Type B pancreatic cell (in vitro differentiated cells): ENCODE data around the gene TMEM259. TPM values are rescaled to one million over a fixed set of nuclear protein-coding genes. Genes with fewer than 3 reads are reported as not detected.
A peak's percentile ranks its signal among the peaks of the same experiment; 100 is the strongest.

ENCODE experiments used
- DNase-seq: peaks from one replicate; pipeline ENCODE4 v3.0.0; 2021; ENCODE audit warnings: mixed read lengths; ENCODE audit not compliant: unreplicated experiment; ENCODE audit errors: extremely low spot score
- H3K27ac Mint-ChIP-seq: 2 replicates; pipeline ENCODE4 v1.8.0; 2021; ENCODE audit warnings: mild to moderate bottlenecking, mixed read lengths
- H3K27me3 Mint-ChIP-seq: 2 replicates; pipeline ENCODE4 v1.8.0; 2021; ENCODE audit warnings: mixed read lengths
- H3K36me3 Mint-ChIP-seq: 2 replicates; pipeline ENCODE4 v1.8.0; 2021; ENCODE audit warnings: mixed read lengths
- H3K4me1 Mint-ChIP-seq: one replicate; pipeline ENCODE4 v1.8.0; 2021; ENCODE audit warnings: mixed read lengths; ENCODE audit not compliant: unreplicated experiment
- H3K4me3 Mint-ChIP-seq: 2 replicates; pipeline ENCODE4 v1.8.0; 2021; ENCODE audit warnings: mild to moderate bottlenecking, mixed read lengths
- H3K9me3 Mint-ChIP-seq: 2 replicates; pipeline ENCODE4 v1.8.0; 2021; ENCODE audit warnings: mixed read lengths
- long read RNA-seq: library from polyadenylated mRNA; unstranded; transcript quantifications from one replicate; pipeline ENCODE4 v2.0.0, GENCODE V29; 2020
- total RNA-seq: library from RNA; stranded (reverse); gene quantifications from 2 replicates; pipeline ENCODE4 v1.2.1, GENCODE V29; 2021; ENCODE audit warnings: low replicate concordance
- TF ChIP-seq, protein P1 (sequence below): fragments of 200-600 bp; sonication (generic); conservative IDR thresholded peaks from 2 replicates; pipeline ENCODE4 v1.5.0; 2021; ENCODE audit warnings: antibody characterized with exemption, mild to moderate bottlenecking

Gene TMEM259
- 157 and 173 TPM in 2 replicates for total RNA-seq
- long read RNA-seq, partial matches to known transcripts, result 0 of 2 reads
- long read RNA-seq, other reads (novel, unspliced or antisense), result 0 of 2 reads

DNA sequence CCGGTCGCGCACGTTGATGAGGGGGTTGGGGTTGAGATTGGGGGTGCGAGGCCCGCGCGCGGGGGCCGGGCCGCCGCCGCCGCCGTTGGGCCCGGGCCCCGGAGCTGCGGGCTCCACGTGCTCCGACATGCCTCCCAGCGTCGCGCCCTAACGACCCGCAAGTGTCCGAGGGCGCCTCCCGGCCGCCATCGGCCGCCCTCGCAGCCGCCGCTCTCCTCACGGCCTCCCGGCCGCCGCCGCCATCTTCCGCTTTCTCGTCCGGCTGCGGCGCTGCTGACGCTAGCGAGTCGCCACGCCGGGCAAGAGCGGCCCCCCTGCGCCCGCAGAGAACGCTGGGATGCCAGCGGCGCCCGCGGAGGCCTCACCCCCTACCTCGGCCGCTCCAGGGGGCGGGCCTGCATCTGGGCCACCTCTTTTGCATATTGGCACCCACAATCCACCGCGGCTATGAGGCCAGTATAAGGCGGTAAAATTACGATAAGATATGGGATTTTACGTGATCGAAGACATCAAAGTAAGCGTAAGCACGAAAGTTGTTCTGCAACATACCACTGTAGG lies at the start of gene TMEM259:
TSS of gene TMEM259 (minus strand) at position 256 of the 558 bp plus-strand sequence. CDS start at position 129, 127 bp downstream.
- Mint-ChIP-seq H3K4me1 (peaks cover 16% of the 10 kb centered on the region), H3K36me3 (no peaks in the 10 kb centered on the region), H3K4me3 (peak within 1 kb of the TSS; percentile 92), H3K9me3 (no peaks in the 10 kb centered on the region), H3K27me3 (peaks cover 6% of the 10 kb centered on the region), H3K27ac (peak within 1 kb of the TSS; percentile 100)
- TF ChIP-seq, protein P1, sequence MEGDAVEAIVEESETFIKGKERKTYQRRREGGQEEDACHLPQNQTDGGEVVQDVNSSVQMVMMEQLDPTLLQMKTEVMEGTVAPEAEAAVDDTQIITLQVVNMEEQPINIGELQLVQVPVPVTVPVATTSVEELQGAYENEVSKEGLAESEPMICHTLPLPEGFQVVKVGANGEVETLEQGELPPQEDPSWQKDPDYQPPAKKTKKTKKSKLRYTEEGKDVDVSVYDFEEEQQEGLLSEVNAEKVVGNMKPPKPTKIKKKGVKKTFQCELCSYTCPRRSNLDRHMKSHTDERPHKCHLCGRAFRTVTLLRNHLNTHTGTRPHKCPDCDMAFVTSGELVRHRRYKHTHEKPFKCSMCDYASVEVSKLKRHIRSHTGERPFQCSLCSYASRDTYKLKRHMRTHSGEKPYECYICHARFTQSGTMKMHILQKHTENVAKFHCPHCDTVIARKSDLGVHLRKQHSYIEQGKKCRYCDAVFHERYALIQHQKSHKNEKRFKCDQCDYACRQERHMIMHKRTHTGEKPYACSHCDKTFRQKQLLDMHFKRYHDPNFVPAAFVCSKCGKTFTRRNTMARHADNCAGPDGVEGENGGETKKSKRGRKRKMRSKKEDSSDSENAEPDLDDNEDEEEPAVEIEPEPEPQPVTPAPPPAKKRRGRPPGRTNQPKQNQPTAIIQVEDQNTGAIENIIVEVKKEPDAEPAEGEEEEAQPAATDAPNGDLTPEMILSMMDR, result no peak
- peak; percentile 98 for DNase-seq

DNA sequence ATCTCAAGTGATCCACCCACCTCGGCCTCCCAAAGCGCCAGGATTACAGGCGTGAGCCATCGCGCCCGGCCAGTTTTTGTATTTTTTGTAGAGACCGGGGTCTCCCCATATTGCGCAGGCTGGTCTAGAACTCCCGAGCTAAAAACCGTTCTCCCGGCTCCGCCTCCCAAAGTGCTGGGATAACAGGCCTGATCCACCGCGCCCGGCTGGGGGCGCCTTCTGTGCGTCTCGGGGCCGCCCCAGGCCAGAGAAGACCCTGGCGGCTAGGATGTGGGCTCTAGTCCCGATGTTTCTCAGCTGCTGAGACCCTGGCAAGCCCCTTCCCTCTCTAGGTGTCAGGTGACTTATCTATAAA lies 49.6 kb upstream of the TMEM259 start:
- no peak overlapping the region for H3K4me3 Mint-ChIP-seq

DNA sequence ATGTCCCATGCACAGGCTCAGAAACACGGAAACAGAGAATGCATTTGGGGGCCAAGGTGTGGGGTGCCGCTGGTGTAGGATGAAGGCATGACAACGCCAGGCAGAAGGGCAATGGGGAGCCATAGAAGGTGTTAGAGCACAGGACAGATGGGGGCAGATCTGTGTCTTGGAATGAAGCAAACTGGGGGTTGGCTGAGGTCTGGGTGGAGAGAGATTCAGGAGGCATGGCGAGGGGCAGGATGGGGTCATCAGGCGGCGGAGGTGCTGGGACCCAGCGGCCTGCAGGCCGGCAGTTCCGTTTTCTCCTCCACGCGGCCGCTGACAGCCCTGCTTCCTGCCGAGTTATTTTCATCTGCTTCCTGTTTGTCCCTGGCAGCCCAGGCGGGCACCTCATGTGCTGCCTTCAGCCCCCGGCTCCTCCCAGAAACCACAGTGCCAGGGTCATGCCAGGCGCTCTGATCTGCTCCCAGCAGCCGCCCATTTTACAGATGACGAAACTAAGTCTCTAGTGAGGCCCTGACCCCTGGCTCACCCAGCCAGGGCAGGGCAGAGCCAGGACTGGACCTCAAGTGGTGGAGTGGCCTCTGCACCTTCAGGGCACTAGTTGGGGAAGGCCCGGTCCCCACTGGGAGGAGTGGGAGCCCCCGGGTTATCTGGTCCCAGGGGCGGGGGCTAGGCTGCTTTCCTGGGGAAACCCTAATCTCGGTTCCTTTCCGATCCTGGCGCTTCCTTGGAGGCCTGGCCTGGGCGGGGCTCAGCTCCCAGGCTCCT lies 48.3 kb upstream of the TMEM259 start:
- H3K9me3 Mint-ChIP-seq, result no peaks in the 10 kb centered on the region
- DNase-seq, result no peak
- H3K36me3 Mint-ChIP-seq, result no peaks in the 10 kb centered on the region
- TF ChIP-seq, protein P1, result no peak
- peaks cover 5% of the 10 kb centered on the region for H3K4me1 Mint-ChIP-seq
- peak overlapping the region; percentile 59 for H3K4me3 Mint-ChIP-seq
- H3K27ac Mint-ChIP-seq, result no peak overlapping the region
- H3K27me3 Mint-ChIP-seq, result peaks cover 60% of the 10 kb centered on the region

More for the DNA sequence above, 49.6 kb upstream of the TMEM259 start:
- peaks cover 50% of the 10 kb centered on the region for H3K27me3 Mint-ChIP-seq
- H3K36me3 Mint-ChIP-seq, result no peaks in the 10 kb centered on the region
- no peaks in the 10 kb centered on the region for H3K9me3 Mint-ChIP-seq
- H3K27ac Mint-ChIP-seq, result no peak overlapping the region
- TF ChIP-seq, protein P1, result no peak
- DNase-seq, result no peak
- H3K4me1 Mint-ChIP-seq, result peaks cover 5% of the 10 kb centered on the region

DNA sequence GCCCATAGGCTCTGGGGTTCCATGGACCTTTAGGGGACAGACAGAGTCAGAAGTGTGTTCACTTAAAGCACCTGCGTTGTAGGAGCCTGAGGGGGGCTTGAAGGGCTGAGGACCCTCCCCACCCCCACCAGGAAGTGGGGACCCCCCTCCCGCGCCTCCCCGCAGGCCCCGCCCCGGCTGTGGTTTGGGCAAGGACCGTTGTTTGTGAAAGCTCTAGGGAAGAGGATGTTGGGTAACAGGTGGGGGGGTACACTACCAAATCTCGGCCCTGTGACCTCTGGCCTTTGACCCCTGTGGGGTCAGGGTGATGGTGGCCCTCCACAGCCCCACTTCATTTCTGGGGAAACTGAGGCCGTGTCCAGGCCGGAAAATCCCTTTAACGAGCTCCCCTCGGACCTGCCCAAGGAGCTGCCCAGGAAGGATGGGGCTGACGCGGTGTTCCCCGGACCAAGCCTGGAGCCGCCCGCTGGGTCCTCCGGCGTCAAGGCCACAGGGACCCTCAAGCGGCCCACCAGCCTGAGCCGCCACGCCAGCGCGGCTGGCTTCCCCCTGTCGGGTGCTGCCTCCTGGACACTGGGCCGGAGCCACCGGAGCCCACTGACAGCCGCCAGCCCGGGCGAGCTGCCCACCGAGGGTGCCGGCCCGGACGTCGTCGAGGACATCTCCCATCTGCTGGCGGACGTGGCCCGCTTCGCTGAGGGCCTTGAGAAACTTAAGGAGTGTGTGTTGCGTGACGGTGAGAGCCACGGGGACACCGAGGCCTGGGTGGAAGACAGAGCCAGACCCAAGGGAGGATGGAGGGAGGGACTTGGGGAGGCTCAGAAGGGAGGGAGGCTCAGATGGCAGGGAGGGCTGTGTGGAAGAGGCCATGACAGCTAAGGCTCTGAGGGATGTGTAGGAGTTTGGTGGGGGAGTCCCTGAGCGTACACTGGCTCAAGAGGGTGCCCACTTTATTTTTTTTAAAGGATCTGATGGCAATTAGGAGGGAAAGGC lies 47.4 kb upstream of the TMEM259 start:
- Mint-ChIP-seq H3K9me3 (no peaks in the 10 kb centered on the region), H3K4me1 (peaks cover 5% of the 10 kb centered on the region), H3K27ac (no peak overlapping the region), H3K4me3 (peak overlapping the region; percentile 59), H3K27me3 (peaks cover 62% of the 10 kb centered on the region), H3K36me3 (no peaks in the 10 kb centered on the region)
- TF ChIP-seq, protein P1, result no peak
- no peak for DNase-seq

DNA sequence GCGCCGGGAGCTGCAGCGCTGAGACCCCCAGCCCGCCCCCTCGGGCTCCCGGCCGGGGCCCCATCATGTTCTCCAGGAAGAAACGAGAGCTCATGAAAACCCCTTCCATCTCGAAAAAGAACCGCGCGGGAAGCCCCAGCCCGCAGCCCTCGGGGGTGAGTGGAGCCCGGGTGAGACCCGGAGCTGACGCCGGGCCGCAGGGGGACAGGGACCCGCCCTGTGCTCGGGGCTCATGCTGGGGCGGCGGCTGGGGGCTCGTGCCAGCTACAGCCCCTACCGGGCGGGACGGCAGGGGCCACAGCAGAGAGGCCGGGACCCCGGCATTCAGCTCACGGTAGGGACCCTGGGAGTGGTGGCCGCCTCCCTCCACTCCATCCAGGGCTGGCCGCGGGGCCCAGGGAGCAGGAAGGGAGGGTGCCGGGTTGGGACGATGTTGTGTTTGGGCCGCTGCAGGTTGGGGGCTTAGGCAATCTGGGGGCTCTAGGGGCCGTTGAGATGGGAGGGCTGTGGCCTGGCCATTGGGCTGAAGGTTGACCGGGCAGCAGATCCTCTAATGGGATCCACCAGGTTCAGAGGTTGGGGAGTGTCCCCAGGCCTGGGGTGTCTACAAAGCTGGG lies 46.5 kb upstream of the TMEM259 start:
- TF ChIP-seq, protein P1, result no peak
- Mint-ChIP-seq H3K4me1 (peaks cover 5% of the 10 kb centered on the region), H3K27ac (no peak overlapping the region), H3K9me3 (no peaks in the 10 kb centered on the region), H3K4me3 (peak overlapping the region; percentile 59), H3K27me3 (peaks cover 53% of the 10 kb centered on the region), H3K36me3 (no peaks in the 10 kb centered on the region)
- DNase-seq, result no peak
